GM18868 (cell line): ENCODE results near the gene GAREM2.
"Not testable (repeated sequence)": the region's sequence is repeated elsewhere in the genome, so short reads cannot be mapped to it uniquely, and the experiment has no call there.

Experiments
- ATAC-seq: cut with Tn5 transposase; IDR thresholded peaks from one replicate; pipeline ENCODE4 v1.9.1; 2021; ENCODE audit warnings: mild to moderate bottlenecking, moderate library complexity; ENCODE audit not compliant: unreplicated experiment

Gene GAREM2

DNA sequence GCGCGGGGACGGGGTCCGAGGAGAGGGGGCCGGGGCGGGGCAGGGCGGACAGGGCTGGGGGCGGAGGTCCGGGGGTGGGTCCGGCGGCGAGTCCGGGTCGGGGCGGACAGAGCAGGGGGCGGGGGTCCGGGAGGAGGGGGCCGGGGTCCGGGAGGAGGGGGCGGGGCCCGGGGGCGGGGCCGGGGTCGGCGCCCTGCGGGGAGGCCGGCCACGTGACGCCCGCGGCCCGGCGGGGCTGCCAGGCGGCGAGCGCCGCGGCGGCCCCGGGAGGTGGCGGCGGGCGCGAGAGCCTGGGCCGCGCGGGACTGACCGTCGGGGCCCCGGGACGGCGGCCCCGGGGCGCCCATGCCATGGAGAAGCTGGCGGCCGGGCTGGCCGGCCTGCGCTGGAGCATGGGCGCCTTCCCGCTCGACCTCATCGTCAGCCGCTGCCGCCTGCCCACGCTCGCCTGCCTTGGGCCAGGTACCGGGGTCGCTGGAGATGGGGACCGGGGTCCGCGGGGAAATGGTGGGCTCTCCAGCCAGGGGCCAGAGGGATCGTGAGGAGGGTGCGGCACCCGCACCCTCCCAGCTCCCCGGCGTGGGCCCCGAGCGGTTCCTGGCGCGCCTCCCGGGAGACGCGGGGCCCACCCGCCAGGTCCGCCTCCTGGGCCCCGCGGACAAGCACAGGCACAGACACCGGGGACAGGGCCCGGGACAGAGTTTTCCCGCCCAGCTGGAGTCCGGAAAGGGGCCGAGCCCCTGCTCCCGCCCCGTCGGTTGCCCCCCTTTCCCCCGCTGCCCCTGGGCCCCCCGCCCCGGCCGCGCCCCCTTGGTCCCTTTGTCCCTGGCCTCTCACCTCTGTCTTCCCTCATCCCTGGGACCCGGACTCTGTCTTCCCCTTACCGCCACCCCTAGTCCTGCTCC lies at the start of gene GAREM2:
GAREM2 (plus strand) TSS at position 218 of the 905 bp plus-strand sequence; CDS start at position 351, 133 bp downstream.
- no peak for ATAC-seq

DNA sequence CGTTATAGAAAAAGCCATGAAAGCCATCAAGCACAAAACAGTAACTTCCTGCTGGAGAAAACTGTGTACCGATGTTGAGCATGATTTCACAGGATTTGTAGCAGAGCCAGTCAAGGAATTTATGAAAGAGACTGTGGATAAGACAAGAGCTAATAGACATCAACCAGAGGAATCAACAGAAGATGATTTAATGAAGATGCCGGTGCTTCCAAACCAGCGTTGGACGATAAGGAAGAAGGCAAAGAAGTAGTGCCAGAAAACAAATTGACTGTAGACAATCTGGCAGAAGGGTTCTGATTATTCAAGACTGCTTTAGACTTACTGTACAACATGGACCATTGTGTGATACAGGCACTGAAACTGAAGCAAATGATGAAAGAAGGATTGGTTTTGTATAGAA lies 49.5 kb upstream of the GAREM2 start:
- no peak for ATAC-seq

DNA sequence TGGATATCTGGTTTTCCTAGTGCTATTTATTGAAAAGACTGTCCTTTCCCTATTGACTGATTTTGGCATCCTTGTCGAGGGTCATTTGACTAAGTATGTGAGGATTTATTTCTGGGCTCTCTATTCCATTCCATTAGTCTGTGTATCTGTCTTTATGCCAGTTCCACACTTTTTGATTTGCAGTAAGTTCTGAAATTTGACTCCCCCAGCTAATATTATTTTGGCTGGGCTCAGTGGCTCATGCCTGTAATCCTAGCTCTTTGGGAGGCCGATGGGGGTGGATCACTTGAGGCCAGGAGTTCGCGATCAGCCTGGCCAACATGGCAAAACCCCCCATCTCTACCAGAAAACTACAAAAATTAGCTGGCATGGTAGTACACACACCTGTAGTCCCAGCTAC lies 46.8 kb upstream of the GAREM2 start:
- ATAC-seq: no peak

DNA sequence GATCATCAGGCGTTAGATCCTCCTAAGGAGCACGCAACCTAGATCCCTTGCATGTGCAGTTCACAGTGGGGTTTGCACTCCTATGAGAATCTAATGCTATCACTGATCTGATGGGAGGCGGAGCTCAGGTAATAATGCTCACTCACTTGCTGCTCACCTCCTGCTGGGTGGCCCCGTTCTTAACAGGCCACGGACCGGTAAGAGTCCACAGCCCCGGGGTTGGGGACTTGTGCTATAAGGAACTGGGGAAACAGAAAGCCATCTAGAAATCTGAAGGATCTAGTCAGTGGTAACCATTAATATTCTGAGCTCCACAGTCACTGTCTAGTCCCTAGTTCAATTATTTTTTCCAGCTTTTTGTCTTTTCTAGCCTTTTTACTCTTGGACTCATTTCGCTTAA lies 44.7 kb upstream of the GAREM2 start:
- no peak for ATAC-seq

DNA sequence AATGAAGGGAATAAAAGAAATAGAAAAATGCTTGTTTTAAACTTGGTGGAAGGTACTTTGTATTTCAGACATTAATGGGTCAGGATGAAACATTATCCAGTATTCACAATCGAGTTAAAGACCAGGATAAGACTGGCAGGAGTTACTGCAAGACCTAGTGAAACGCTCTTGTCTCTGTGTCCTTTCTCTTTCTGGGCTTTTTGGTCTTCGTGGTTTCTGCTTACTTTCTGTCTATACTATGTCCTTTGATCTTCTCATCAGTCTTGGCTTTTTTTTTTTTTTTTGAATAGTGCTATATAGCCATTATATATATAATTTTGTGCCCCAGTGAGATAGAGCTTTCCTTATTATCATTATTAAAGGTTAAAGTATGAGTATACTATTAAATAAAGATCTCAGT lies 42.1 kb upstream of the GAREM2 start:
- no peak for ATAC-seq

DNA sequence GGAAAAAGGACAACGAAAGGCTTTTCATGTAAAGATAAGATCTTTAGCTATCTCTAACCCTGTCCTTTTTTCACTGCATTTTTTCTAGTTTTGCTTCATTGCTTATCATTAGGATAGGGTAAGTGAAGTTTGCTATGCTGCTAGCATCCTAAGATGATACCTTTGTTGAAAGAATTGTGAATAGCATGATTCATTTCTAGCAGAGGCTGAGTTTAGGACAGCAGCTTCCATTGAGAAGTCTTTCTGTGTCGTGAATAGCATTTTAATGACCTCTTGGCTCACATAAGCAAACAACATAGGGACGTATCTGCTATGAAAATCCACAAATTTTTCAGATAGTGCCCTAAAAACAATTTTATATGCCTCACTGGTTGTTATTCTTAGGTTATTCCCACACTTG lies 36.4 kb upstream of the GAREM2 start:
- no peak for ATAC-seq

DNA sequence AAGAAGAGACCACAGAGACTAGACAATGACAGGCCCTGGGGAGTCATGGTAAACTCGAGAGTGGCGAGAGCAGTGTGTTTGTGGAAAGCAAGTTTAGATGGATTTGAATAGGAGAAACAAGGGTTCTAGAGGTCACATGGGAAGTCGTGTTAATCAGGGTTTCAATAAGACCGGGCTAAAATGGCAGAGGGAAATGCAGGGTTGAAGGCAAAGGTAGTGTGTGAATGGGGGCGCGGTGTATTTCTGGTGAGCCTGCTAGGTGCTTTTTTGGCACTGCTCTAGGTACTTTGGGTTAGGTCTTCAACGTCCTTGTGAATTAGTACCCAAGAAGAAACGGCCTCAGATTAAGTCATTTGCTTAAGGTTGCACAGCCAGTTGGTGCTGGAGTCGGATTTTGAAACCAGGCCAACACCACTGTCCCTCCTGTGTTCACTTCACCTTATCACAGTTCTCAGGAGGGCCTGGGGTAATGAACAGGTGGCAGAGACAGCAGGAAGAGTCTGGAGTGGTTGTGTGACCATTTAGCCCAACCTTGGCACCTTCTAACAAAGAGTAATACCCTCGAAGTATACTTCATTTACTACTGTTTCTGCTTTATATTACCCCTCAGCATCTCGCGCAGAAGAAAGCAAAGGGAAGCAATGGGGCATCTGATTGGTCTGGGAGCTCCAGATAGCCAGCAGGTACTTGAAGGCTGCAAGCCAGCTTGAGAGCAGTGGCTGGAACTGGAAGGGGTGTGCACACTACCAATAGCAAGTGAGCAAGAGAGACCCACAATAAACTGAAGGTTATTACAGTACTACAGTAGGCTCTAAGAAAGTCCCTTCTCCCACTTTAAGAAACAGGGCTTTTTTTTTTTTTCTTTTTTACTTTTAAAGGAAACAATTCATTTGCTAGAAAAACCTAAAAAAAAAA lies 33.4 kb upstream of the GAREM2 start:
- ATAC-seq: no peak

DNA sequence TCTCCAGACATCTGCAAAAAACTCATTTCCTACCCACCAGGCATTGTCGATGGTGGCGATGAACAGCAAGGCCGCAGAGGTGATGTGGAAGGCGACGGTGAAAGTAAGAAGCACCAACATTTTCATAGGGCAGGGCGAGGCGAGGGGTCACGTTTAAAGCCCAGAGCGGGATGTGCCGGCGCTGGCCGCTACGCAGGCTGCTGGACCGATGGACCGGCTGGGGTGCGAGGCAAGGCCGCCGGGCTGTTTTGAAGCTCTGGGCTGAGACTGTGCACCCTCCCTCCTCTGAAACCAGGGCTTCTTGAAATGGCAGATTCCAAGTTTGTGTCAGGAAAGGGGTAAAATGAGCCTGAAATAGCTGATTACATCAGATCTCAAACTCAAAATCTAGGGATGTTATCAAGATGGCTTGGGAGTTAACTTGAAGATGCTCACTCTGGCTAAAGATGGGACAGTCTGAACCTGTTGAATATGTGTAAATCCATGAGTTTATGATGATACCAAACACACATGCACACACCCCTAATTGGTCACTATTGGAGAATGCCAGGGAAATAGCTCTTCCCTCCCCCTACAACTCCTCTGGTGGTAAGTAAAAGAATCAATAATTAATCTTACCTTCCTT lies 31.6 kb upstream of the GAREM2 start:
- ATAC-seq: no peak

DNA sequence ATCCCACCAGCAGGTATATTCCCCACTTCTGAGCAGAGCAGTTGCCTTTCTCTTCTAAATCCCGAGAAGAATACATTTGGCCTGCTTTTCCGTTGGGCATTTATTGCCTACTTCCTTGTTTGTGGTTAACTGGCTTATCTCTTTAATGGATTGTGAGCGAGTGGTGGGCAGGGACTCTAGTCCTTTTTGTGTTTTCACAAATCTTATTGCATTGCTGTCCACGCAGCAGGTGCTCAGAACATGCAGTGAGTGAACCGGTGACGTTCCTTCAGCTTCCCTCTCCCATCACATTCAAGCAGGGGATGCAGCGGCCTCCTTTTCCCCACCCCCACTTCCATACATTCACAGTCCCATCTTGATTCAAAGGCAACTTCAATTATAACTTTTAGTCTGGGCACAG lies 28.9 kb upstream of the GAREM2 start:
- ATAC-seq: no peak

DNA sequence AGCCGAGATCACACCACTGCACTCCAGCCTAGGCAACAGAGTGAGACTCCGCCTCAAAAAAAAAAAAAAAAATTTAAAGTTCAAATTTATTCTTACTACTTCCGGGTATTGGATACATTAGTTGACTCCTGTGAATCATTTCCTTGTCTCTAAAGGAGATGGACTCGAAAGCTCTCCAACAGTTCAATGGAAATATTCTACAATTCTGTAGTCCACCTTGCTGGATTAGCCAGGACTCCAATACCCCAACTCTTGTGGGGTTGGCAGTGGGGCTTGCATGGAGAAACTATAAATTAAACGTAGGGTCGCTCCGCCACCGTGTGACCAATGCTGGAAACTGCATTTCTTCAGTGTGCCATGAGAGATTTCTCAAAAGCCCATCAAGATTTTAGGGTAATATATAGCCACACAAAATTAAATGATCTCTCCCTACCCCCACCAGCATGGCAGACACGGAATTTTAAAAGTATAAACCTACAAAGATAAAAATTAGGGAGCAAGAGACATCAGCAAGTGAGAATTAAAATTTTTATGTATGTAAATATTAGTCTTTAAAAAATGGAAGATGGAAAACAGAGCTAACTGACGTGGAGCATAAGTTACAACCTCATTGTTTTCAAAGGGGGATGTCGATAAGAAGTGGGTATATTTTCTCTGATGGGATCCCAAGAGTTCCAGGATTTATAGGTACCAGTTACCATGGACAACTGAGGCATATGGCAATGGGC lies 27.8 kb upstream of the GAREM2 start:
- ATAC-seq: no peak

DNA sequence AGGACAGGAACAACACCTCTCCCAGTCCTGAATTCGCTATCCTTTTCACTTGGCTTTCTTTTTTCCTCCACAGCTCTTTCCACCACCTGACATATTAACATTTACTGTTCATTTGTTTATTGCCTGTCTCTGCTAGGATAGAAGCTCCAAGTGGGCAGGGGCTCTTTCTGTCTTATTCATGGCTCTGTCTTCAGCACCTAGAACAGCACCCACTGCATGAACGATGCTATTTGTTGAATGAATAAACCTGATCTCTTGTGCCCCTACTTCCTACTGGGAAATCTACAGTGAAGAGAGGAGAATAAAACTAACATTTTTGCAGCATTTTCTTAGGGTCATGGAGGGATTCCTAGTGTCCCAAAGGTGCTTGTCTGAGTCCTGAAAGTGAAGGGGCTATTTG lies 24.4 kb upstream of the GAREM2 start:
- ATAC-seq: no peak

DNA sequence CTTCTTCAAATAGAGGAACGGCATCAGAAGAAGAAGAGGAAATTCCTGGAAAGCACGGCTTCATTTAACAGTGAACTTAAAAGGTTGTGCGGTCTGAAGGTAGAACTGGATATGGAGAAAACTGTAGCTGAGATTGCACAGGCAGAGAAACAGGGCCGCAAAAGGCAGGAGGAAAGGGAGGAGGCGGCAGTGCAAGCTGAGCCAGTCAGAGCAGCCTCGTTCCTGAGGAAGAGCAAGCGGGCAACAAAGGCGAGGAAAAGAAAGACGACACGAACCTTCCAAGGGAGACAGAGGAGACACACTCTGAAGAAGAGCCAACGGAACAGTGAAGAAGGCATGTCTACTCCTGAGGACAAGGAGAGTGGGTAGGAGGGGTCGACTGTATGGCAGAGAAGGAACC lies 22.6 kb upstream of the GAREM2 start:
- no peak for ATAC-seq

DNA sequence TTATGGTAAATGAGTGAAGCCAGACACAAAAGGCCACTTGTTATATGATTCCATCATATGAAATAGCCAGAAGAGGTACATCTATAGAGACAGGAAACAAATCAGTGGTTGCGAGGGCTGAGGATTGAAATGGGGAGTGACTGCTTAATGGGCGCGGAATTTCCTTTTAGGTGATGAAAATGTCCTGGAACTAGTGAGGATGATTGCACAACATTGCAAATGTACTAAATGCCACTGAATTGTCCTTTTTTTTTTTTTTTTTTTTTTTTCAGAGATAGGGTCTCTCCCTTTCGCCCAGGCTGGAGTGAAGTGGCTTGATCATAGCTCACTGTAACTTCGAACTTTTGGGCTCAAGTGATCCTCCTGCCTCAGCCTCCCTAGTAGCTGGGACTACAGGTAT lies 15.3 kb upstream of the GAREM2 start:
- no peak for ATAC-seq

DNA sequence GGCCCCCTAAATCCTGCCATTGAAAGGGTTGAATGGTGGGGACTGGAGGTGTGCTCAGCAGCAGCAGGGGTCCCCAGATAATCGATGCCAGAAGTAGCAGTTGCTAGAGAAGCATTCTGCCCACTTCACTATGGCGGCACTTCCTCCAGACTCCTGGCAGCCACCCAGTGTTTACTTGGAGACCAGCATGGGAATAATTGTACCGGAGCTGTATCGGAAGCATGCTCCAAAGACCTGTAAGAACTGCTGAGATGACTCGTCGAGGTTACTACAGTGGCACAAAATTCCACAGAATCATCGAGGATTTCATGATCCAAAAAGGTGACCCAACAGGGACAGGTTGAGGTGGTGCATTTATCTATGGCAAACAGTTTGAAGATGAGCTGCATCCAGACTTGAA lies 11.0 kb upstream of the GAREM2 start:
- ATAC-seq: no peak

DNA sequence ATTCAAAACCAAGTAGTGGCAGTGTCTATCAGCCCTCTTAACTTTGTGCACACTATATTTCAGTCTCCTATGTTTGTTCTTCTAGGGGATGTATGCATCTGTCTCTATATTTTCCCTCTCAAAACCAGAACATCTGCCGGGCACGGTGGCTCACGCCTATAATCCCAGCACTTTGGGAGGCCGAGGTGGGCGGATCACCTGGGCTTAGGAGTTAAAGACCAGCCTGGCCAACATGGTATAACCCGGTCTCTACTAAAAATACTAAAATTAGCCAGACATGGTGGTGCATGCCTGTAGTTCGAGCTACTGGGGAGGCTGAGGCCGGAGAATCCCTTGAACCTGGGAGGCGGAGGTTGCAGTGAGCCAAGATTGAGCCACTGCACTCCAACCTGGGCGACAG lies 9.9 kb upstream of the GAREM2 start:
- ATAC-seq: no peak

DNA sequence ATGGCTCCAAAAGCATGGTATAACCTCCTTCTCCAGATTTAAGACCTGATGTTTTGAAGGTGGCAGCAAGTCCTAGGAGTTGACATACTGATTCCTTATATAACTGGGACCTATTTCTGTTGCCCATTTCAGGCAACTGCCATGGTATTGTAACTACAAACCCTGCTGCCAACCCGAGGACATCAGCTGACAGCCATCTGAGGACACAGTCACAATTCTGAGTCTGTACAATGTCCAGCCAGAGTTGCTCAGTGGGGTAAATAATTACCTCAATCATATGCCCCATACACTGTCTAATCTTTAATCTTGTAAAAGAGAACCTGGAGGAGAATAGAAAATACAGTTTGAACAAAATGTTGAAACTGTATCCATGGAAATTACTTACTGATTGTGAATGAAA lies 8.7 kb upstream of the GAREM2 start:
- ATAC-seq: no peak

DNA sequence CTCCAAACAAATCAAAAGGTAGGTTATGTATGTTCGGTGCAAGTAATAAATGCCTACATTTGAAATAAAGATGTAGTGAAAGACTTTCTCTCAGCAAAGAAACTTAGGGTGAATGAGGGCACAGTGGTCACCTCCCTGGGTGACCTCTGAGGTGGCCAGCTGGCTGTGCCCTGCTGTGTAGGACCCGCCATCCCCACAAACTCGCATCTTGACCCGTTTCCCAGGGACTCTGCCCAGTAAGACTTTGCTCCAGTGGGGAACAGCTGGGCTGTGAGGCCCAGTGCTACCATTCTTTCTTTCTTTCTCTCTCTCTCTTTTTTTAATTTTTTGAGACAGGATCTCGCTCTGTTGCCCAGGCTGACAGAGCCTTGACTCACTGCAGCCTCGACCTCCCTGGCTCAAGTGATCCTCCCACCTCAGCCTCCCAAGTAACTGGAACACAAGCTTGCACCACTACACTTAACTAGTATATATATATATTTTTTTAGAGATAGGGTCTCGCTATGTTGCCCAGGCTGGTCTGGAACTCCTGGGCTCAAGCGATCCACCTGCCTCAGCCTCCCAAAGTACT lies 8.2 kb upstream of the GAREM2 start:
- ATAC-seq: no peak

DNA sequence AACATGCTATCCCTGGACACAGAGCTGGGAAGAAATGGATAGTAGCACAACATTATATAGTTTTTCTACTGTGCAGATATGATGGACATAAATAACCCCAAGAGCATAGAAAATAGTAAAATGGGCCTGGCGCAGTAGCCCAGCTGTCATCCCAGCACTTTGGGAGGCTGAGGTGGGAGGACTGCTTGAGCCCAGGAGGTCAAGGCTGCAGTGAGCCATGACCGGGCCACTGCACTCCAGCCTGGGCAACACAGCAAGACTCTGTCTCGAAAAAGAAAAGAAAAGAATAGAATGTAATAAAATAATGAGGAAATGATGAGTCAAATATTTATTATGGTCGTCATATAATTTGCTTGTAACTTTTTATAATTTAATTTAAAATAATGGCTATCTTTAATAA lies 7.5 kb upstream of the GAREM2 start:
- no peak for ATAC-seq

DNA sequence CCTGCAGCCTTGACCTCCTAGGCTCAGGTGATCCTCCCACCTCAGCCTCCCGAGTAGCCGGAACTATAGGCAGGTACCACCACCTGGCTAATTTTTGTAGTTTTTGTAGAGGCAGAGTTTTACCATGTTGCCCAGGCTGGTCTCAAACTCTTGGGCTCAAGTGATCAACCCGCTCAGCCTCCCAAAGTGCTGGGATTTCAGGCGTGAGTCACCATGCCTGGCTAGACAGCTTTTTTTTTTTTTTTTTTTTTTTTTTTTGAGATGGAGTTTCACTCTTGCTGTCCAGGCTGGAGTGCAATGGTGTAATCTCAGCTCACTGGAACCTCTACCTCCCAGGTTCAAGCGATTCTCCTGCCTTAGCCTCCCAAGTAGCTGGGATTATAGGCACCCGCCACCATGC lies 6.3 kb upstream of the GAREM2 start:
- not testable (repeated sequence) for ATAC-seq

DNA sequence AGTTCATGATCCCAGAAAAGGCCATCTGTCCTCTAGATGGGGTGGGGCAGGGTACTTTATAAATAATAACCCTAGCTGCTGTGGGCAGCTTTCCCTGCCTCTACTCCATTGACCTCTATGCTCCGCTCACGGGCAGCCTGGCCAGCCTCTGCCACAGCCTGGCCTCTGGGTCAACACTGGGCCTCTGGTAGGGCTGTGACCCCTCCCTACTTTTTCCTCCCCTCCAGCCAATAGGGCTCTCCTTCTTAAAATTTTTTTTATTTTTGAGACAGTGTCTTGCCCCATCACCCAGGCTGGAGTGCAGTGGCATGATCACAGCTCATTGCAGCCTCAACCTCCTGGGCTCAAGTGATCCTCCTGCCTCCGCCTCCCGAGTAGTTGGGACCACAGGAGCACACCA lies 4.1 kb upstream of the GAREM2 start:
- ATAC-seq: no peak
